HL-60 (cell line): Measurements from ENCODE around the gene ENDOD1.

Source experiments
- DNase-seq, 2 experiments: peaks; one replicate each; pipeline ENCODE4 v3.0.0-alpha.2; 2010 to 2020; ENCODE audit warnings: low read depth in 1 of 2, low spot score in 1 of 2
- H3K27ac ChIP-seq: fragments of 250-450 bp; sonication (Bioruptor Pico); replicated peaks from 2 replicates; pipeline ENCODE4 v1.5.1; 2020; ENCODE audit warnings: mild to moderate bottlenecking, moderate library complexity
- H3K27me3 ChIP-seq: fragments of 250-450 bp; sonication (Bioruptor Pico); 2 replicates; pipeline ENCODE4 v1.5.1; 2021; ENCODE audit warnings: mild to moderate bottlenecking, moderate library complexity; ENCODE audit not compliant: insufficient read depth, poor library complexity, severe bottlenecking
- H3K4me3 ChIP-seq: replicated peaks from 2 replicates; pipeline ENCODE4 v1.5.1; 2011; ENCODE audit warnings: mild to moderate bottlenecking, control low read depth, low read length; ENCODE audit not compliant: insufficient read depth
- CTCF ChIP-seq: IDR thresholded peaks from one replicate; pipeline ENCODE4 v1.5.1; 2011; ENCODE audit warnings: low read length, control low read depth, inconsistent platforms; ENCODE audit not compliant: insufficient read depth
- GABPA ChIP-seq: IDR thresholded peaks from 2 replicates; pipeline ENCODE4 v1.6.1; 2012; ENCODE audit warnings: low read depth
- POLR2AphosphoS5 ChIP-seq: IDR thresholded peaks from 2 replicates; pipeline ENCODE4 v1.6.1; 2012; ENCODE audit warnings: low read depth
- REST ChIP-seq: IDR thresholded peaks from 2 replicates; pipeline ENCODE4 v1.6.1; 2012; ENCODE audit warnings: low read depth; ENCODE audit not compliant: insufficient replicate concordance
- SPI1 ChIP-seq: IDR thresholded peaks from 2 replicates; pipeline ENCODE4 v1.6.1; 2012; ENCODE audit warnings: low read depth, mild to moderate bottlenecking, borderline replicate concordance

The ENDOD1 gene

GRCh38 chr11:95100191-95100648 lies 10.6 kb downstream of the ENDOD1 start:
- Histone ChIP-seq H3K27ac (no peak overlapping the region), H3K4me3 (no peak overlapping the region), H3K27me3 (no peaks in the 10 kb centered on the region)
- no peak for DNase-seq
- no peak for TF ChIP-seq SPI1
- TF ChIP-seq CTCF, result no peak
- no peak for TF ChIP-seq POLR2AphosphoS5
- TF ChIP-seq REST, result no peak
- no peak for TF ChIP-seq GABPA

- Histone ChIP-seq H3K27ac (no peak overlapping the region), H3K4me3 (no peak overlapping the region), H3K27me3 (no peaks in the 10 kb centered on the region)
- TF ChIP-seq CTCF (no peak), GABPA (no peak), SPI1 (no peak), POLR2AphosphoS5 (no peak), REST (no peak)
- DNase-seq, result no peak
These were observed 11.3 kb downstream of the ENDOD1 start for GRCh38 chr11:95100856-95101507.

- no peak for DNase-seq
- TF ChIP-seq GABPA (no peak), SPI1 (no peak), POLR2AphosphoS5 (no peak), CTCF (no peak), REST (no peak)
- Histone ChIP-seq H3K4me3 (no peak overlapping the region), H3K27ac (no peak overlapping the region), H3K27me3 (no peaks in the 10 kb centered on the region)
These were observed 12.3 kb downstream of the ENDOD1 start for GRCh38 chr11:95101935-95102334.
